HG02588 (cell line): ENCODE data around the gene DYNC2H1.
"Not testable (repeated sequence)": the region's sequence is repeated elsewhere in the genome, so short reads cannot be mapped to it uniquely, and the experiment has no call there.

ENCODE experiments used
- ATAC-seq: cut with Tn5 transposase; IDR thresholded peaks from one replicate; pipeline ENCODE4 v1.9.1; 2021; ENCODE audit warnings: mild to moderate bottlenecking, moderate library complexity; ENCODE audit not compliant: unreplicated experiment

DYNC2H1 gene

DNA sequence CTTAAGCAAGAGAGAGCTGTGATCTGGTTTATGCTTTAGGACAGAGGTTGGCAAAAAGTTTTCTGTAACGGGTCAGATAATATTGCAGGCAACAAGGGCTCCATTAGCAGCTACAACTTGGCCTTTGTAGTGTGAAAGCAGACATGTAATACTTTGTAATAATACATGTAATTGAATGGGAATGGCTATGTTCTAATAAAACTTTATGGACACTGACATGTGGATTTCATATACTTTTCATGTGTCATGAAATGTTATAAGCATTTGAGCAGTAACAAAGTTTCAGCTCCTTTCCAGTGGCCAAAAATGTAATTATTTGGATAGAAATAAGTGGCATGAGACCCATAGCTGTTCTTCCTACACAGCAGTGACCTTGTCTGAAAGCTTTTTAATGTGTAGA, 3.1 kb downstream of the DYNC2H1 start:
- no peak for ATAC-seq

- ATAC-seq: no peak
Measured at GRCh38 chr11:103114836-103115235, 5.6 kb downstream of the DYNC2H1 start.

GRCh38 chr11:103125462-103125861, 16.2 kb downstream of the DYNC2H1 start:
- no peak for ATAC-seq

GRCh38 chr11:103141986-103142385, 32.8 kb downstream of the DYNC2H1 start:
- not testable (repeated sequence) for ATAC-seq

DNA sequence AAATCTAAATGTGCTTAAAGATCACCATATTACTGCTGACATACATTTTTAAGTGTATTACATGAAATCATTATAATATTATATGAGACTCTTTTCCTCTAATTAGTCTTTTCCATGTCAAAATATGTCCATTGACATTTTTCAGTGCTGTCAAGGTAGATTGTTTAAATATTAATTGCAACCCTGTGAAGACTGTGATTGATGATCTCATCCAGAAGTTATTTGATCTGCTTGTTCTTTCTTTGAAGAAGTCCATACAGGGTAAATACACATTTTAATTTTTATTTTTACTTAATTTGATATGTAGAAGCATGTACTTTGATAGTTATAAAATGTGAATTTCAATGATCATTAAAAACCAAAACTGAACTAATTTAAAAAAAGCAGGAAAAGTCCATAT, 38.4 kb downstream of the DYNC2H1 start:
- ATAC-seq: no peak

DNA sequence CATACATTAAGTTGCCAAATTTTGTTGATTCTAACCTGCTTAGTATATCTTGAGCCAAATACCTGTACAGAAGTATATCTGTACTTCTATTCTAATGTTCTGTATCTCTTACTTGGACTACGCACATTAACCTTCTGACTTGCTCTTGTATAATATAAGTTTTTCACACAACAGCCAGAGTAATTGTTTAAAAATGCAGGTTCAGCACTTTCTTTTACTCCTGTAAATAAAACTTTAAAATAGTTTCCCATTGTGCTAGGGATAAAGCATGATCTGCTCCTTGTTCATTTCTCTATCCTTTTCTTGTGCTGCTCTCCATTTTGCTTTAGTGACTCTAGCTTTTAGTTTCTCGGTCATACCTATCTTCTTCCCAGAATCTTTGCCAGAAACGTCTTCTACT, 48.3 kb downstream of the DYNC2H1 start:
- no peak for ATAC-seq

DNA sequence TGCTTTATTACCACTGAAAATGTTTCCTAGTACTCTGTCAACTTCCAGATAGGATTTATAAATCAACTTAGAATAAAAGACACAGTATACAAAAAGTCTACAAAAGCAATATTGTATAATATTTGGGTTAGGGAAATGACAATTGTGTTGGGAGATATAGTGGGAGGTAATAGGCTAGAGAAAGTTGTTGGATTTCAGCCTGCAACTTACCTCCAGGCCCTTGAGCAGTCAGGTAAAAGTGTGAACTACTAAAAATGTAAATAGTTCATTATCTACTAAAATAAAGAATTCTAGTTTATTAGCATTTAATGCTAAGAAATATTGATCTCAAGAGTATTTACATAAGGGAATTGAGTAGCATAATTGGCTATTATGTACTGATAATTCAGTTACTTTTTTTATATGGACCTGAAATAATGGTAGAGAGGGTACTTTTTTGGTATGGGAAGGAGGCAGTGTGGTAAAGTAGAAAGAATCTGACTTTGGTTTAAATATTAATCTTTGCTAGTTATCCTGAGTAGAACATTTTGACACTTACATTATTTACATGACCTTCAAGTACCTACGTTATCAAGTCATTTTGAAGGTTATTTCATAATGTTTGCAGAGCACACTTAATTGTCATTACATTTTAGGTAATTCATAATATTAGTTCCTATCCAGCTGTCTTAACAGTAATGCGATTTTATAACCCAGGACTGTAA, 55.0 kb downstream of the DYNC2H1 start:
- ATAC-seq: no peak

DNA sequence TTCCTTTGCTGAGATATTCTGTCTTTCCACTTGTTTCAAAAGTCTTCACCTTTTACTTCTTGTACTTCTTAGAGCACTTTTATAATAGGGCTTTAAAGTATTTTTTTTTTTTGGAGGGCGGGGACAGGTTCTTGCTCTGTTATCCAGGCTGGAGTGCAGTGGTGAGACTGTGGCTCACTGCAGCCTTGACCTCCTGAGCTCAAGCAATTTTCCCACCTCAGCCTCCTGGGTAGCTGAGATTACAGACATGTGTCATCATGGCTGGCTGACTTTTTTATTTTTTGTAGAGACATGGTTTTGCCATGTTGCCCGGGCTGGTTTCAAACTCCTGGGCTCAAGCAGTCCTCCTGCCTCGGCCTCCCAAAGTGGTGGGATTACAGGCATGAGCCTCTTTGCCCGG, 57.9 kb downstream of the DYNC2H1 start:
- ATAC-seq: no peak

DNA sequence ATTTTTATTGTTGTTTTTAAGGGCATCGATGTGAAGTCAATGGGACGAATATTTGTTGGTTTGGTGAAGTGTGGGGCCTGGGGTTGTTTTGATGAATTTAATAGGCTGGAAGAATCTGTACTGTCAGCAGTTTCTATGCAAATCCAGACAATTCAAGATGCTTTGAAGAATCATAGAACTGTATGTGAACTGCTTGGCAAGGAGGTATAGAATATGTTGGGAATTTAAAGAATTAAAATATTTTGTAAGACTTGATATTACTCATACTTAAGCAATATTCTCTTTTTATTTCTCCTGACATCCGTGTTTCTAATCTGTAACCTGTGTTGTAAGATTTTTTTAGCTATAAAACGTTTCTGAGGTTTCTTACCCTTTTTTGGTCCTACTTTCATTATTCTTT, 61.6 kb downstream of the DYNC2H1 start:
- ATAC-seq: no peak

GRCh38 chr11:103175461-103176129, 66.4 kb downstream of the DYNC2H1 start:
- ATAC-seq: no peak

DNA sequence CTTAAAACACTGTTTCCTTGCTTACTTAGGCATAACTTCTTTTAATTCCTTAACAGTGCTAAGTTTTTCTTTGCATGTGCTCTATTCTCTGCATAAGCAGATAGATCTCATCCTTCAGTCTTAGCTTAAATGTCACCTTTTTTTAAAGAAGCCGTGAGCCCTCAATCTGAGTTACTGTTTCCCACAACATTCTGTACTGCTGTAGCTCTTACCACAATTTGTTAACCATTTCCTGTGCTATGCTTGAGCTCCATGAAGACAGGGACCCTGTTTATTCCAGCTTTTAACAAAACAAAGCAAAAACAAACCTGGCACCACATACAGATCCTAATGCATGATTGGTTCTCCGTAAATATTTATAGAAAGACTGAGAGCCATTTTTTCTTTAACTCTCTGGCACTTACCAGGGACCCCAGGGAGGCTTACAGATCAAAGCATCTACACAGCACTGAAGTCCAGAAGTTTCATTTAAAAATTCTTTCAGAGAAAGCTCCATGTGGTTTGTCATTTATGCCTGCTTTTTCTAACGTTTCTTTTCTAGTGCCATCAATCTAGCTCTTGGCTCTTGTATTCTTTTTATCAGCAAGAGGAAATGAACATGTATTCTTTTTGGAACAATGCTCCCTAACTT, 74.9 kb downstream of the DYNC2H1 start:
- no peak for ATAC-seq

DNA sequence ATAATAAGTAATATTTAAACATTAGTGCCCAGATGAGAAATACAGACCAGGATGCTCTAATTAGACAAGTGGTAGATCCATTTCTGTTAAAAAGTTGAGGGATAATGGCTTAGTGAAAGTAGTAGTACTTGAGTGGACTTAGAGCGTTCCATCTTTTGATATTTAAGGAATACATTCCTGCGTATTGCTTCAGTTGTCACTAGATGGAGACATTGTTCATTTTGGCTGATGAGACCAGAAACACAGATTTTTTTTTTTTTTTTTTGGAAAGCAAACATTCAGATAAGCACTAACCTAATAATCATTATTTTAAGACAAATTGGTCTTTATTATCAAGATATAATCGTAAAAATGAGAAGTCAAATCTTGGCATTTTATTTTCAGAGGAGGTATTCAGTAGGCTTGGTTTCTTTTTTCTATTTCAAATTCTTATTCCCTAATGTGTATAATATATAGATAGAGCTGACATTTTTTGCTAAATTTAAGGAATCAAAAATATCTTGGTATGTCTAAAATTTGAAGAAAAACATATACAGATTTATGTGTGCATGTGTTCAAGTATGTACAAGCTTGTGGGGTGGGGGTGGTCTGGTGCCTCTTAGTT, 92.9 kb downstream of the DYNC2H1 start:
- no peak for ATAC-seq

GRCh38 chr11:103210543-103210942, 101.3 kb downstream of the DYNC2H1 start:
- ATAC-seq: no peak

GRCh38 chr11:103215812-103216211, 106.6 kb downstream of the DYNC2H1 start:
- no peak for ATAC-seq

DNA sequence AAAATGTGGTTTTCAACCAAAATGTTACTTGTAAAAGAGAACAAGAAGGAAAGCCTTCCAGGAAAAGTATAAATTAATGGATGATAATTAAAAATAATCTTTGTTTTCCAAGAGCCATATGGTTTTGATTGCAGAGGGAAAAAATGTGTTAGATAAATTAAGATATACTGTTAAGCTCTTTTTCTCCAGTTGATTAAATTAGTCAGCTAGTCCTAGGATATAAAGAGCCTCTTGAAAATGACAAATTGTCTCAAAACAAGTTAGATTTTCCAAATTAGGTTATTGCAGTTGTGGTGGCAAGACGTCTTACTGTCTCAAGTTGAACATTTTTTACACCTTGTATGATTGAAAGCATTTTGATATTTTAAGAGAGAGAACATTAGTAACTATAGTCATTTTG, 110.9 kb downstream of the DYNC2H1 start:
- no peak for ATAC-seq

GRCh38 chr11:103222806-103223205, 113.6 kb downstream of the DYNC2H1 start:
- ATAC-seq: no peak

DNA sequence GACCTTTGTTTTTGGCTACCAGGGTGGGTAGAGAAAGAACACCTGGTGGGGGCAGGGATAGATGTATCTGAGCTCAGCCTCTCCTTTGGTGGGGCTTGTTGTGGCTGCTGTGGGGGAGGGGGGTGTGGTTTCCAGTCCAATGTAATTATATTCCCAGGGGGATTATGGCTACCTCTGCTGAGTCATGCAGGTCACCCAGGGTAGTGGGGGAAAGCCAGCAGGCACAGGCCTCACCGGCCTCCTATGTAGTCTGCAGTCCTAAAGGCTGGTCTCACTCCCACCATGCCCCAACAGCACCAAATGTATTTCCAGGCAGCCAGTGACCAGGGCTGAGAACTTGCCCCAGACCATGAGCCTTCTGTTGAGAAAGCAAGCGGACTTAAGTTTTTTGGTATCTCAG, 119.6 kb downstream of the DYNC2H1 start:
- no peak for ATAC-seq

DNA sequence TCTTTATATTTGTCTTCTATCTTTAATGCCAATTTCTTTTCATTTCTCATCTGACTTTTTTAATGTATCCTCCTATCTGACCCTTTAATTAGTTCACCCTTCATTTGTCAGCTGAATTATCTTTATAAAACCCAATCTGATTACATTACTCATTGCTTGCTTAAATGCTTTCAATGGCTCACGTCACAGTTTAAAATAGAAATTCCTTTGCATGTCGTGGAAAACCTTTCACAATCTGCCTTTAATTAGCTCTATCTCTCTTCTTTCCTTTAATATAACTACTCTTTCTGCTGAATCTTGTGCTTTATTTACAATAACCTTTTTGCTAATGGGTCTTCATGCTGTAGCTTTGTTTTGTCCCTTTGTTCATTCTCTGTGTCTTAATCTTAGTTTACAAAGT, 125.7 kb downstream of the DYNC2H1 start:
- ATAC-seq: no peak

DNA sequence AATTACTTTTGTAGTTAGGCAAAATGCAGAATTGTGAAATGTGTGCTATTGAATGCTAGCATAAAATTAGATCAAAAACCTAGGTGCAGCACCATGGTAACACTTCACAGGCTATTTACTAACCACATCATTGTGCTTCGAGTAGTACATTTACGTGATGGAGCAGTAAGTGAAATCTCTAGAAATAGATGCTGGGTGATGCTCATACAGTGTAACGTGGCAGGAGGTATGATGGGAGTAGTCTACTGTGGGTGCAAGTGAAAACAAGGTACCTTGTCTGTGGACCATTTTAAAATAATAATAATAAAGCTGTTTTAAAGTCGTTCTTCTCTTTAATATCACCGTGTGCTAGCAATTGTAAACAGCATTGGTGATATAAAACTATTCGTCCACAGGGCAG, 132.3 kb downstream of the DYNC2H1 start:
- ATAC-seq: no peak

DNA sequence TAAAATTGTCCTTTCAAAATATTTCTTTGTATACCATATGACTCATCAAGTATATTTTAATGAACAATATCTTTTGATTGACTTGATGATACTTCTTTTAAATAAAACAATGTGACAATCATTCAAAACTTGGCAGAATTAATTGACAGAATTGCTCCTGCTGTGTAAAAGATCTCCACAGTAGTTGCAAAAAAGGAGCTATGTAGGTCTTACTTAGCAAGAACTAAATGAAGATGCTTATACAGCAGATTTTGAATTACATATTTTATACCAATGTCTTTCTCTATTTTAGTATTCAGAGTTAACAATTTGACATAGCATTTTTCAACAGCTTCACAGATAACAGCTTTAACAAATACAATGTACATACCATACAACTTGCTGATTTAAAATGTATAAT, 144.9 kb downstream of the DYNC2H1 start:
- no peak for ATAC-seq

GRCh38 chr11:103257360-103257759, 148.1 kb downstream of the DYNC2H1 start:
- no peak for ATAC-seq
